GM12891 (cell line): ENCODE results near the gene RHBDD3.

Source experiments
- POLR2A ChIP-seq: IDR thresholded peaks from 2 replicates; pipeline ENCODE4 v1.6.1; 2011; ENCODE audit warnings: low read depth, low read length, control low read depth
- POLR2AphosphoS5 ChIP-seq: IDR thresholded peaks from 2 replicates; pipeline ENCODE4 v1.6.1; 2011; ENCODE audit warnings: low read depth, low read length, control low read depth

- TF ChIP-seq POLR2AphosphoS5: no peak
- TF ChIP-seq POLR2A: no peak
These were observed 41.3 kb downstream of the RHBDD3 start for GRCh38 chr22:29226351-29226981.
